ENCODE data around the gene EMC6.

GRCh38 chr17:3683054-3683511 is 14.5 kb downstream of the EMC6 start:
- TF ChIP-seq EZH2 (IDR thresholded peaks at IDR 0.05) (no peak), POLR2AphosphoS5 (IDR thresholded peaks at IDR 0.05; ENCODE audit: borderline replicate concordance, low read depth, low read length) (no peak)
